Endothelial cell of umbilical vein (primary cell): ENCODE results near the gene MTERF4. TPM values are rescaled to one million over a fixed set of nuclear protein-coding genes. Genes with fewer than 3 reads are reported as not detected.

ENCODE experiments used
- BruUV-seq: library from RNA; stranded (reverse); fragments of 400-500 nt; replicated peaks from 2 replicates; lab custom pipeline; 2021; lab: Mats Ljungman, UMichigan
- CTCF ChIA-PET: fragments of 300-600, 350-600 bp; sonication (Branson Sonifier 250); formaldehyde crosslinking; loops from one replicate; lab custom pipeline; 2021; ENCODE audit warnings: antibody characterized with exemption, inconsistent platforms; lab: Charles Lee
- POLR2A ChIA-PET: fragments of 300-600, 350-600 bp; sonication (Branson Sonifier 250); formaldehyde crosslinking; loops from one replicate; lab custom pipeline; 2021; ENCODE audit warnings: antibody characterized with exemption, inconsistent platforms; lab: Charles Lee
- DNase-seq: peaks from one replicate; pipeline ENCODE4 v3.0.0-alpha.2; 2011; ENCODE audit warnings: low read depth, low spot score
- FAIRE-seq: peaks from 2 replicates; lab custom pipeline; 2011; peaks lifted over from hg19 to GRCh38; lab: Jason Lieb, UNC
- H2AFZ ChIP-seq: 2 replicates; pipeline ENCODE4 v1.6.0; 2012; ENCODE audit warnings: low read depth, low read length, control low read depth, inconsistent platforms
- H3K27ac ChIP-seq: 2 replicates; pipeline ENCODE4 v1.5.1; 2011; ENCODE audit warnings: low read depth, mild to moderate bottlenecking, control low read depth, low read length, moderate library complexity; ENCODE audit not compliant: insufficient read depth
- H3K27me3 ChIP-seq, 2 experiments: 2 replicates each; pipeline versions ENCODE4 v1.6.0 to v1.6.1; 2011; ENCODE audit warnings: low read length in 2 of 2, mixed read lengths in 1 of 2; ENCODE audit not compliant: control insufficient read depth in 2 of 2, insufficient read depth in 2 of 2
- H3K36me3 ChIP-seq, 2 experiments: 2 replicates in 1 of 2; 3 replicates in 1 of 2; pipeline ENCODE4 v1.5.1; 2011; ENCODE audit warnings: low read length in 2 of 2, mild to moderate bottlenecking in 1 of 2, moderate library complexity in 1 of 2; ENCODE audit not compliant: control insufficient read depth in 2 of 2, insufficient read depth in 2 of 2; ENCODE audit errors: extremely low read depth in 1 of 2
- H3K4me1 ChIP-seq: 3 replicates; pipeline ENCODE4 v1.5.1; 2011; ENCODE audit warnings: mild to moderate bottlenecking, low read length; ENCODE audit not compliant: control insufficient read depth, insufficient read depth; ENCODE audit errors: extremely low read depth
- H3K4me2 ChIP-seq: 2 replicates; pipeline ENCODE4 v1.6.1; 2011; ENCODE audit warnings: low read length, control low read depth, mixed read lengths; ENCODE audit not compliant: insufficient read depth
- H3K4me3 ChIP-seq, 3 experiments: fragments of 200-600 bp in 1 of 3; sonication (generic), shearing (Covaris generic) in 1 of 3; replicated peaks in 1 of 3; 2 replicates each; pipeline ENCODE4 v1.5.1; 2011 to 2016; ENCODE audit warnings: control low read depth in 3 of 3, low read length in 3 of 3, mild to moderate bottlenecking in 2 of 3, inconsistent platforms in 1 of 3, low read depth in 1 of 3, moderate library complexity in 1 of 3; ENCODE audit not compliant: insufficient read depth in 1 of 3
- H3K79me2 ChIP-seq: 2 replicates; pipeline ENCODE4 v1.6.0; 2012; ENCODE audit warnings: low read length, inconsistent platforms; ENCODE audit not compliant: control insufficient read depth, insufficient read depth
- H3K9ac ChIP-seq: replicated peaks from 2 replicates; pipeline ENCODE3; 2011; ENCODE audit warnings: low read length, control low read depth; ENCODE audit not compliant: insufficient read depth; ENCODE audit errors: extremely low read depth
- H3K9me1 ChIP-seq: replicated peaks from 3 replicates; pipeline ENCODE4 v1.6.0; 2011; ENCODE audit warnings: mild to moderate bottlenecking, low read length; ENCODE audit not compliant: control insufficient read depth, insufficient read depth; ENCODE audit errors: extremely low read depth
- H3K9me3 ChIP-seq: replicated peaks from 2 replicates; pipeline ENCODE4 v1.5.1; 2012; ENCODE audit warnings: low read length, inconsistent platforms; ENCODE audit not compliant: control insufficient read depth, insufficient read depth
- H4K20me1 ChIP-seq: replicated peaks from 2 replicates; pipeline ENCODE3; 2011; ENCODE audit warnings: mild to moderate bottlenecking, low read length; ENCODE audit not compliant: control insufficient read depth, insufficient read depth; ENCODE audit errors: extremely low read depth
- EZH2 ChIP-seq: IDR thresholded peaks from 2 replicates; pipeline ENCODE4 v1.6.1; 2012; ENCODE audit warnings: borderline replicate concordance, low read depth, mild to moderate bottlenecking, moderate library complexity, low read length, inconsistent platforms; ENCODE audit not compliant: severe bottlenecking
- FOS ChIP-seq: IDR thresholded peaks from 2 replicates; pipeline ENCODE4 v1.6.1; 2011; ENCODE audit warnings: mild to moderate bottlenecking, low read length, moderate library complexity, borderline replicate concordance; ENCODE audit not compliant: insufficient read depth
- GATA2 ChIP-seq: IDR thresholded peaks from 2 replicates; pipeline ENCODE4 v1.7.0; 2011; ENCODE audit warnings: low read depth, mild to moderate bottlenecking, moderate library complexity, mixed read lengths, low read length; ENCODE audit not compliant: insufficient read length, insufficient read depth
- JUN ChIP-seq: IDR thresholded peaks from 2 replicates; pipeline ENCODE4 v1.6.1; 2011; ENCODE audit warnings: borderline replicate concordance, low read depth; ENCODE audit not compliant: insufficient read length, insufficient read depth
- MYC ChIP-seq: IDR thresholded peaks from one replicate; pipeline ENCODE4 v1.6.1; 2011; ENCODE audit warnings: mild to moderate bottlenecking, low read depth, low read length
- POLR2A ChIP-seq: IDR thresholded peaks from 2 replicates; pipeline ENCODE4 v1.6.1; 2012; ENCODE audit warnings: low read depth, mild to moderate bottlenecking, control low read depth, low read length
- POLR2AphosphoS5 ChIP-seq: IDR thresholded peaks from 2 replicates; pipeline ENCODE4 v1.6.1; 2012; ENCODE audit warnings: low read depth, mild to moderate bottlenecking, control low read depth, low read length, moderate library complexity; ENCODE audit not compliant: insufficient read depth
- dilution Hi-C: fragments of 300-500 bp; cut with MboI; formaldehyde crosslinking; loops from one replicate; pipeline ENCODE4 v1.15.0; 2019; ENCODE audit warnings: low sequenced_read_pairs; ENCODE audit not compliant: extremely low pct_ligation_motif_present
- intact Hi-C: fragments of 100-400 bp; cut with micrococcal nuclease; formaldehyde crosslinking; loops from one replicate; pipeline ENCODE4 v1.10.0; 2022
- polyA plus RNA-seq, 4 experiments: library from polyadenylated mRNA; depleted of rRNA in 3 of 4; stranded (reverse) in 3 of 4; unstranded in 1 of 4; fragments of >200 nt; gene quantifications; 2 replicates each; pipeline versions ENCODE4 v1.2.1 to v1.2.3, GENCODE V29; 2011 to 2012; ENCODE audit warnings: missing spikeins in 1 of 4
- total RNA-seq: library from RNA; stranded (reverse); gene quantifications from 2 replicates; pipeline ENCODE4 v1.2.3, GENCODE V29; 2021
- TF ChIP-seq, protein P1 (sequence below): IDR thresholded peaks from 2 replicates; pipeline ENCODE4 v1.6.1; 2011; ENCODE audit not compliant: insufficient read depth, insufficient read length
- TF ChIP-seq, protein P2 (sequence below), 2 donors: IDR thresholded peaks; 1 replicate in 1 of 2; 2 replicates in 1 of 2; pipeline ENCODE4 v1.5.1; 2011; ENCODE audit warnings: low read length in 2 of 2, mild to moderate bottlenecking in 2 of 2, moderate library complexity in 2 of 2, control low read depth in 1 of 2, inconsistent platforms in 1 of 2, low read depth in 1 of 2; ENCODE audit not compliant: insufficient read depth in 1 of 2; ENCODE audit errors: extremely low read depth in 1 of 2

The MTERF4 gene
- total and polyA plus RNA-seq, 2 donors (not counting 3 experiments of a cell fraction or from before 2014, with no cell fraction given) = 14.7 to 27.3 TPM

DNA sequence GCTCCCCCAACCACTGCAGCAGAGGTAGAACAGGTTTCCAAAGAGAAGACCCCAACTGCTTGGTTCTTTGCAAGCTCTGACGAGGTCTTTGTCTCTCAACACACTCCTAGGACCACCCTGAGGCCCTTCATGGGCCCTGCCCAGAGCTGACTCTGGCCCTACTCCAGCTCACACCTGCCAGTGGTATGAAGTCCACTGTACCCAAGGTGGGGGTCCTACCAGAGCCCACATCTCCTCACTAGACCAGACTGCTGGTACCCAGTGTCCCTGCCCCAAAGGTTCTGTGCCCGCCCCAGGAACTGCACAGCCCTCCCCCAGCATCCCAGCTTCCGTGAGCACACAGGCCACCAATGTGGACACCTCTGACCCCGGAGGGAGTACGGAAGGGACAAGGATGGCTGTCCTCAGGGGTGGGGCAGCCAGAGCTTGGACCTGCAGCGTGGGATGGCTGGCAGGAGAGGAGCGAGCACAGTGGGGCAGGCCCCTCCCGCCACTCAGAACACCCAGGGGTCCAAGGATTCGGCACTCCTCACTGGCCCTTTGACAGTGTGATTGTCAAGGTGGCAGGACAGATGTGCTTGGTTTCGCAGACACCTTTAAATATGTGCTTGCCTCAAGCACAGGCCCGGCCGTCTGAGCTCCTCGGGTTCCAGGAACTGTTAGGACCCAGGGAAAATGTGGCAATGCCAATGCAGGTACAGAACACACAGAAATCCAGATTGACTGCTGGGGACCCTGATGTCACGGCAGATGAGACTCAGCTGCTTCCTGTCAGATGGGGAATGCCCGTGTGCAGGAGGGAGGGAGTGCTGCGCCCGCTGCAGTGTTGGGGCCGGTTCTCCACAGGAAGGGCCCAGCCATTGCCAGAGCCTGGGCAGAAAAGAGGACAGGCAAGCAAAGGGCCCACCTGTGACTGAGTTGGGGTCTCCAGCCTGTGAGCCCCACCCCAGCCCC, 51.2 kb downstream of the MTERF4 start:
- Histone ChIP-seq H3K79me2 (no peaks in the 10 kb centered on the region), H3K27ac (no peak overlapping the region), H3K4me3 (no peak overlapping the region), H3K36me3 (peaks cover 0 to 9% of the 10 kb centered on the region in 2 experiments), H3K9me1 (no peaks in the 10 kb centered on the region), H3K4me2 (no peak overlapping the region), H2AFZ (no peak overlapping the region), H3K9me3 (no peaks in the 10 kb centered on the region), H3K27me3 (no peaks in the 10 kb centered on the region), H3K9ac (no peak overlapping the region), H4K20me1 (no peaks in the 10 kb centered on the region), H3K4me1 (no peaks in the 10 kb centered on the region)
- DNase-seq (no peak), FAIRE-seq (no peak)
- dilution Hi-C loops (no loop called here), intact Hi-C loops (no loop called here)
- ChIA-PET POLR2A (no interaction called here), CTCF (interaction anchor here (0.6 to 0.9 kb wide), 2 partner anchors 137 to 231 kb away, joined by 3 to 6 read pairs; partner anchors contain the start of gene KIF1A)
- TF ChIP-seq POLR2A = no peak
- TF ChIP-seq FOS = no peak
- no peak for TF ChIP-seq POLR2AphosphoS5
- no peak for TF ChIP-seq GATA2
- TF ChIP-seq, protein P1, sequence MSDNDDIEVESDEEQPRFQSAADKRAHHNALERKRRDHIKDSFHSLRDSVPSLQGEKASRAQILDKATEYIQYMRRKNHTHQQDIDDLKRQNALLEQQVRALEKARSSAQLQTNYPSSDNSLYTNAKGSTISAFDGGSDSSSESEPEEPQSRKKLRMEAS = no peak
- TF ChIP-seq JUN = no peak
- TF ChIP-seq MYC = no peak
- TF ChIP-seq, protein P2, sequence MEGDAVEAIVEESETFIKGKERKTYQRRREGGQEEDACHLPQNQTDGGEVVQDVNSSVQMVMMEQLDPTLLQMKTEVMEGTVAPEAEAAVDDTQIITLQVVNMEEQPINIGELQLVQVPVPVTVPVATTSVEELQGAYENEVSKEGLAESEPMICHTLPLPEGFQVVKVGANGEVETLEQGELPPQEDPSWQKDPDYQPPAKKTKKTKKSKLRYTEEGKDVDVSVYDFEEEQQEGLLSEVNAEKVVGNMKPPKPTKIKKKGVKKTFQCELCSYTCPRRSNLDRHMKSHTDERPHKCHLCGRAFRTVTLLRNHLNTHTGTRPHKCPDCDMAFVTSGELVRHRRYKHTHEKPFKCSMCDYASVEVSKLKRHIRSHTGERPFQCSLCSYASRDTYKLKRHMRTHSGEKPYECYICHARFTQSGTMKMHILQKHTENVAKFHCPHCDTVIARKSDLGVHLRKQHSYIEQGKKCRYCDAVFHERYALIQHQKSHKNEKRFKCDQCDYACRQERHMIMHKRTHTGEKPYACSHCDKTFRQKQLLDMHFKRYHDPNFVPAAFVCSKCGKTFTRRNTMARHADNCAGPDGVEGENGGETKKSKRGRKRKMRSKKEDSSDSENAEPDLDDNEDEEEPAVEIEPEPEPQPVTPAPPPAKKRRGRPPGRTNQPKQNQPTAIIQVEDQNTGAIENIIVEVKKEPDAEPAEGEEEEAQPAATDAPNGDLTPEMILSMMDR (IDR thresholded peaks at IDR 0.05; ENCODE audit: extremely low read depth in 1 of 2, insufficient read depth in 1 of 2, low read depth in 1 of 2, low read length in 2 of 2) = no peak
- TF ChIP-seq EZH2 = no peak
- BruUV-seq = no TSS peak
